Small intestine (tissue), 7 donors: ENCODE measurements around the gene SDHB. TPM values are rescaled to one million over a fixed set of nuclear protein-coding genes. Genes with fewer than 3 reads are reported as not detected.

ENCODE experiments used
- DNase-seq, 2 donors: peaks; one replicate each; pipeline versions ENCODE4 v3.0.0 to v3.0.0-alpha.2; 2013
- FAIRE-seq: peaks from 2 replicates; lab custom pipeline; 2012; peaks lifted over from hg19 to GRCh38; lab: Jason Lieb, UNC
- H3K27ac ChIP-seq, 3 donors: one replicate each; pipeline ENCODE4 v1.5.1; 2013; ENCODE audit warnings: low read length in 2 of 3, mild to moderate bottlenecking in 2 of 3, control low read depth in 1 of 3, inconsistent platforms in 1 of 3, low read depth in 1 of 3, moderate library complexity in 1 of 3
- H3K27me3 ChIP-seq, 3 donors: one replicate each; pipeline ENCODE4 v1.6.1; 2013; ENCODE audit warnings: low read length in 3 of 3, inconsistent platforms in 1 of 3; ENCODE audit not compliant: control insufficient read depth in 3 of 3, insufficient read depth in 3 of 3
- H3K36me3 ChIP-seq, 3 donors: one replicate each; pipeline ENCODE4 v1.6.1; 2013; ENCODE audit warnings: low read length in 3 of 3, inconsistent platforms in 1 of 3, low read depth in 1 of 3, mild to moderate bottlenecking in 1 of 3, moderate library complexity in 1 of 3; ENCODE audit not compliant: control insufficient read depth in 3 of 3, insufficient read depth in 2 of 3
- H3K4me1 ChIP-seq, 3 donors: one replicate each; pipeline ENCODE4 v1.6.1; 2013; ENCODE audit warnings: low read length in 2 of 3, inconsistent platforms in 1 of 3, low read depth in 1 of 3, mild to moderate bottlenecking in 1 of 3, moderate library complexity in 1 of 3; ENCODE audit not compliant: control insufficient read depth in 3 of 3, insufficient read depth in 2 of 3
- H3K4me3 ChIP-seq, 3 donors: one replicate each; pipeline ENCODE4 v1.5.1; 2013; ENCODE audit warnings: low read length in 3 of 3, control low read depth in 1 of 3, inconsistent platforms in 1 of 3, low read depth in 1 of 3, mild to moderate bottlenecking in 1 of 3, moderate library complexity in 1 of 3
- H3K9me3 ChIP-seq, 2 donors: one replicate each; pipeline ENCODE4 v1.6.1; 2013; ENCODE audit warnings: low read depth in 1 of 2, low read length in 1 of 2; ENCODE audit not compliant: control insufficient read depth in 2 of 2, insufficient read depth in 1 of 2
- WGBS, 3 donors: extraction: QIAGEN DNeasy Blood & Tissue Kit; methylation state at CpG; one replicate each; pipeline ENCODE4 v1.1.7; 2013; 5-methylcytosine and 5-hydroxymethylcytosine counted together
- polyA plus RNA-seq, 4 donors: library from polyadenylated mRNA; stranded (reverse) in 3 of 4; unstranded in 1 of 4; fragments of 200-250 nt in 3 of 4; fragments of 120-200 nt in 1 of 4; gene quantifications; one replicate each; pipeline versions ENCODE4 v1.2.1 to v1.2.3, GENCODE V29; 2013
- donor health status: healthy with polysubstance abuse.
- donor health status: control.
- donor health status: control.
- donor health status: Bipolar disorder and iron deficiency.
- donor health status: healthy.

The SDHB gene
- polyA plus RNA-seq, 4 donors: 145 to 380 (median 224) TPM

- peaks cover 0 to 11% (median 3%) of the 10 kb centered on the region in 3 donors for H3K4me1 ChIP-seq
- FAIRE-seq: no peak
- no peaks in the 10 kb centered on the region for H3K9me3 ChIP-seq
- H3K27me3 ChIP-seq: no peaks in the 10 kb centered on the region
- no peak for DNase-seq
- no peak overlapping the region for H3K27ac ChIP-seq
- 87 to 91% (median 90%) methylated on average over 5 of the region's 5 CpGs for WGBS, 3 donors
- H3K36me3 ChIP-seq: peaks cover 6 to 34% (median 16%) of the 10 kb centered on the region in 3 donors
- H3K4me3 ChIP-seq: no peak overlapping the region
These were observed 5.9 kb downstream of the SDHB start for GRCh38 chr1:17047924-17048323.

- no peaks in the 10 kb centered on the region for H3K27me3 ChIP-seq
- H3K36me3 ChIP-seq: peaks cover 9 to 47% (median 21%) of the 10 kb centered on the region in 3 donors
- no peak overlapping the region for H3K4me3 ChIP-seq
- H3K4me1 ChIP-seq: peaks cover 0 to 3% (median 0%) of the 10 kb centered on the region in 3 donors
- FAIRE-seq (no peak), DNase-seq (no peak)
- no peak overlapping the region for H3K27ac ChIP-seq
- no peaks in the 10 kb centered on the region for H3K9me3 ChIP-seq
- WGBS, 3 donors: 43 to 61% (median 49%) methylated on average over 3 of the region's 3 CpGs
These were observed 7.5 kb downstream of the SDHB start for GRCh38 chr1:17046334-17046657.

- H3K9me3 ChIP-seq: no peaks in the 10 kb centered on the region
- peaks cover 9 to 50% (median 20%) of the 10 kb centered on the region in 3 donors for H3K36me3 ChIP-seq
- H3K4me3 ChIP-seq: no peak overlapping the region
- DNase-seq (peak; percentile 44 to 50), FAIRE-seq (peak; percentile 55)
- H3K27me3 ChIP-seq: no peaks in the 10 kb centered on the region
- H3K27ac ChIP-seq: no peak overlapping the region
- 41 to 47% (median 47%) methylated on average over 9 of the region's 9 CpGs for WGBS, 3 donors
- H3K4me1 ChIP-seq: peaks cover 0 to 3% (median 0%) of the 10 kb centered on the region in 3 donors
These were observed 8.0 kb downstream of the SDHB start for GRCh38 chr1:17045634-17046333.

GRCh38 chr1:17045150-17045549 lies 8.7 kb downstream of the SDHB start:
- Histone ChIP-seq H3K4me1 (peaks cover 0 to 3% (median 0%) of the 10 kb centered on the region in 3 donors), H3K36me3 (peaks cover 12 to 52% (median 24%) of the 10 kb centered on the region in 3 donors), H3K27ac (no peak overlapping the region), H3K27me3 (no peaks in the 10 kb centered on the region), H3K4me3 (no peak overlapping the region), H3K9me3 (no peaks in the 10 kb centered on the region)
- FAIRE-seq (no peak), DNase-seq (no peak)
- WGBS, 3 donors: 82 to 89% (median 83%) methylated on average over 5 of the region's 5 CpGs

- H3K36me3 ChIP-seq: peaks cover 15 to 46% (median 23%) of the 10 kb centered on the region in 3 donors
- no peak overlapping the region for H3K27ac ChIP-seq
- no peaks in the 10 kb centered on the region for H3K9me3 ChIP-seq
- no peak for FAIRE-seq
- no peak overlapping the region for H3K4me3 ChIP-seq
- 83 to 91% (median 90%) methylated on average over 5 of the region's 5 CpGs for WGBS, 3 donors
- no peak for DNase-seq
- peaks cover 0 to 3% (median 0%) of the 10 kb centered on the region in 3 donors for H3K4me1 ChIP-seq
- no peaks in the 10 kb centered on the region for H3K27me3 ChIP-seq
These were observed 10.2 kb downstream of the SDHB start for GRCh38 chr1:17043676-17044075.

GRCh38 chr1:17040135-17040534 lies 13.7 kb downstream of the SDHB start:
- Histone ChIP-seq H3K4me3 (no peak overlapping the region), H3K27ac (no peak overlapping the region), H3K9me3 (no peaks in the 10 kb centered on the region), H3K27me3 (no peaks in the 10 kb centered on the region), H3K36me3 (peaks cover 15 to 50% (median 25%) of the 10 kb centered on the region in 3 donors), H3K4me1 (no peaks in the 10 kb centered on the region)
- 63 to 78% (median 69%) methylated on average over 1 of the region's 1 CpG for WGBS, 3 donors
- no peak for DNase-seq
- no peak for FAIRE-seq

GRCh38 chr1:17039522-17039921 lies 14.3 kb downstream of the SDHB start:
- H3K9me3 ChIP-seq: no peaks in the 10 kb centered on the region
- 97 to 98% (median 98%) methylated on average over 2 of the region's 2 CpGs for WGBS, 3 donors

GRCh38 chr1:17033481-17033880 lies 20.4 kb downstream of the SDHB start:
- H3K36me3 ChIP-seq: peaks cover 11 to 51% (median 13%) of the 10 kb centered on the region in 3 donors
- H3K27me3 ChIP-seq: no peaks in the 10 kb centered on the region
- DNase-seq (no peak), FAIRE-seq (no peak)
- H3K4me3 ChIP-seq: no peak overlapping the region
- no peaks in the 10 kb centered on the region for H3K9me3 ChIP-seq
- H3K27ac ChIP-seq: no peak overlapping the region
- H3K4me1 ChIP-seq: no peaks in the 10 kb centered on the region
- WGBS, 3 donors: 86 to 92% (median 88%) methylated on average over 4 of the region's 4 CpGs

More at GRCh38 chr1:17039522-17039921, 14.3 kb downstream of the SDHB start:
- Histone ChIP-seq H3K36me3 (peaks cover 15 to 46% (median 23%) of the 10 kb centered on the region in 3 donors), H3K4me3 (no peak overlapping the region), H3K27me3 (no peaks in the 10 kb centered on the region), H3K4me1 (no peaks in the 10 kb centered on the region), H3K27ac (no peak overlapping the region)
- no peak for DNase-seq
- FAIRE-seq: no peak
